Left lobe of liver (tissue), 2 donors: Measurements from ENCODE around the gene HDAC7. TPM values are rescaled to one million over a fixed set of nuclear protein-coding genes. Genes with fewer than 3 reads are reported as not detected.

Experiments
- ATAC-seq: fragments of 200-7000 bp; cut with Tn5 transposase; one replicate; pipeline ENCODE4 v1.9.1; 2020; ENCODE audit warnings: mild to moderate bottlenecking, moderate library complexity
- DNase-seq: peaks from one replicate; pipeline ENCODE4 v3.0.0-alpha.2; 2020; ENCODE audit warnings: low spot score
- total RNA-seq: library from RNA; stranded (reverse); gene quantifications from one replicate; pipeline ENCODE4 v1.2.1, GENCODE V29; 2021
- donor health status: DM: no; HTN: no; CAD: no; lungs with moderate emphysema.
- donor health status: DM: no; HTN: yes; CAD: no.

The HDAC7 gene
- total RNA-seq, 1 donor from 2014 or later, result 8.1 TPM

DNA sequence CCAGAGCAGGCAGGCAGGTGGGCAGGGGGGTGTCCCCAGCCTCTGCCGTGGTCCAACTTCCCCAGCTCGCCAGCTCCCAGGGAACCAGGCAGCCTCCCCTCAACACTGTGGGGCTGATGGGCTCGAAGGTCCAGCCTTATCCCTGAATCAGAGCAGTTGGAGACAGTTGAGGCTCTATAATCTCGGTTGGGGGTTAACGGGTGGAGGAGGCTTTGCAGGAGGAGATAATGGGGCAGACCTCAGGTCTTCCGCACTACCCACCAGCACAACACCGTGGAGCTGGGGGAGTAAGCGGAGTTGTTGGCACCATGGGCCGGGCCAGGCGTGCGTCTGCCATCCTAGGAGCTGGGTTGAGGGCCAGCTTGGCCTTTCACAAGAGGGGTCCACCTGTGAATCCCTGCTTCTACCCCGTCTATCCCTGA lies 13.9 kb upstream of the HDAC7 start:
- ATAC-seq (no peak), DNase-seq (no peak)

DNA sequence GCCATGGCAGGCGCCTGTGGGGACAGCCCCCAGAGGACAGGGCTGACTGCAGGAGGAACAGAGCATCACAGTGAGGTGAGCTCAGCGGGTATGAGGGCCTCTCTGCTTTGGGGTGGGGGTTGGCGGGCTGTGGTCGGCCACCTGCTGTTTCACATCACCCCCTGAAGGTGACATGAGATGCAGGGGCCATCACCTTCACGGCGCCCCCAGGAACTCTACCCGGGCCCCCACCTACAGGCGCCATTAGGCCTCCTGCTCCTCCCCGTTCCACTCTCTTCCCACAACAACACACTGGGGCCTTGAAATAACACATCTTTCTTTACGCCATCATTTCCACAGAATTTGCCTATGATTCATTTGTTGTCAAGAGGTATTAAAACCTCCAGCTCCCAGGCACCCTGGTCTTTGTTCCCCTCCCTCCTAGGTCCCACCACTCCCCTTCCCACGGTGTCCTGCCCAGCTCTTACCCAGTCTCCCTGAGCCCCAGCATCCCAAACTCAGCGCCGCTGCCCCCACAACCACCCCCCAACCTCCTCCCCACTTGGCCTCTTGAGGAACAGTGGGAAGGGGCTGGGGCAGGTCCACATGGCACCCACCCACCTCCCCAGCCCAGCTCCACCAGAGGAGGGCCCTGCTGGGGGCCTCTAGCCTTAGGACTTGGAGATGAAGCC lies 12.7 kb upstream of the HDAC7 start:
- ATAC-seq, result no peak
- DNase-seq, result no peak

DNA sequence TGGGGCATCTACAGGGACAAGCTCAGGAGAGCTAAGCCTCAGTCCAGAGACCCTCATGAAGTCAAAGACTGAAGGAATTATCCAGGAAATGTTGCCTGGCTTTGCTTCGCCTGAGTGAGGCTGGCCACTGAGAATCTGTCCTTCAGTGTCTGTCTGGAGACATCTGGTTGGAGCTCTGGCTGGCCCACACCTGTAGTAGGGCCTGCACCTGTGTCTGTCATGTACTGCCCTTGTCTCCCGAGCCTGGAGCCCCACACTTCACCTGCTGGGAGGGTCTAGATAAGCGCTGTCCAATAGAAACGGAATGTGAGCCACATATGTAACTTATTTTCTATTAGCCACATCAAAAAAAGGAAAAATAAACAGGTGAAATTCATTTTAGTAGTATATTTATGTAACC lies 9.9 kb upstream of the HDAC7 start:
- DNase-seq, result no peak
- ATAC-seq, result no peak

DNA sequence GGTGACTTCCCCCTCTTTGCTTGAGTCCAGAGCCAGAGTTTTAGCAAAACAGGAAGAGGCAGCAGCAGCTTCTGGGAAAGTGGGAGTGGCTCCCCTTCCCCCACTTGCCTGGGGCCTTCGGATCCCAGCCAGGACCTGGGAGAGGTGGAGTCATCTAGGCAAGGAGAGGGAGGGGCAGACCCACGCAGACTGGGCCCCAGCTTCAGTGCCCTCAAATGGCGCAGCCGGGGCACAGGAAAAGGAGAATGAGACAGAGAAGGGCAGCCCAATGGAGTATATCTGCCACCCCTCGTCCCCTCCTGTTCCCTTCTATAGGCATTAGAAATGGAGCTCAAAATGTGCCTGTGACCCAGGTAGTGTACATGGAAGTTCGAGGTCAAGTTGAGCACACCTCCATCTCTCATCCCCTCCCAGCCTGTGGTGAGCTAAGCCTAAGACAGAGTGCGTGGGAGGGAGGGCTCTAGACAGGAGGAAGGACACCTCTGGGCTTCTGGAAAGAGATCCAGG lies 9.3 kb upstream of the HDAC7 start:
- peak; percentile 57 for DNase-seq
- ATAC-seq, result peak; percentile 80

DNA sequence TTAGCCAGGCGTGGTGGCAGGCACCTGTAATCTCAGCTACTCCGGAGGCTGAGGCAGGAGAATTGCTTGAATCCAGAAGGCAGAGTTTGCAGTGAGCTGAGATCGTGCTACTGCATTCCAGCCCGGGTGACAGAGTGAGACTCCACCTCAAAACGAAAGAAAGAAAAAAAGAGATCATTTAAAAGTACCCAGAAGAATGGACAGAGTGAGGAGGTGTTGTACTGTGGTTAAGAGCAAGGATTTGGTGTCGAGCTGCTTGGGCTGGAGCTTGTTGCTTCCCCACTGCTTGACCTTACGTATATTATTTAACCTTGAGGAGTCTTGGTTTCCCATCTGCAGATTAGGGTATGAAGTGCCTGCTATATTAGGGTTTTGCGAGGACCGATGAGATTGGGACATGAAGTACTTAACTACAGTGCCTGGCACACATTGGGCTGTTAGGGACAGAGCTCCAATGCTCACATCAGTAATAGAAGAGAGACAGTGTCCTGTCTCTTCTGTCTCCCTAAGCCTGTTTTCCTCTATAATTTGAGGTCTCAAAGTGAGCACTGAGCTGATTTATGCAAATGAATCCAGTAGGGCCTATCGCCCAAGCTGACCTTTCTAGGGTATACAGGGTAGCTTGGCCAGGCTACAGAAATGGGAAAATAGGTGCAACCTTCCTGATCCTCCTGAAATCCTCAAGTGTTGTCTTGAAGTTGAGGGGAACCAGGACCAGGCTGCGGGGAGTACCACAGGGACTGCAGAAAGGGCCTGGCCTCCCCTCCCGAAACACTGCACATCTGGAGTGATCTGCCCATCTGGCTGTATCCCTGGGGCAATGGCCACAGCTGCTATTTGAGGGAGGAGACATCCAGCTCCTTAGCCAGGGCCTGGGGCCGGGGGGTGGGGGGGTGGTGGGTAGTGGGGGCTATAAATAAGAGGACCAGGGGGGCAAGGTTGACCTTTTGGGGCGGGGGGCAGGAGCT lies 8.6 kb upstream of the HDAC7 start:
- ATAC-seq (no peak), DNase-seq (no peak)

DNA sequence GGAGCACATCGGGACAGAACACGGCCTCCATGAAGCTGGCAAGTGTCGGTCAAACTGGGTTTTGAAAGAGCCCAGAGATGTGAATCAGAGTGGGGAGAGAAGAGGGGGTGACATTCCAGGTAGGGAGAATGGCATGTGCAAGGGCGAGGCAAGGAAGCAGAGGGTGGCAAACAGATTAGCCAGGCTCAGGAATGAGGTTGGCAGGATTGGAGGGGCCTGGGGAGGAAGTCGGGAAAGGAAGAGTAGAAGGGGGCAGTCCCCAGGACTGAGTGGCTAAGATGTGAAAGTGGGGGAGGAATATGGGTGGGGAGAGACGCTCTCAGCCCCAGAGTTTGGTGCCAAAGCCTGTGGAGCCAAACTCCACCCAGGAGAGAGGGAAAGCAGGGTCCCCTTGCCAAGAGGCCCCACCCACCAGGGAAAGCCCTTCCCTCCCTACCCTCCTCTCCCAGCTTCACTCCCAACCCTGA lies 5.5 kb upstream of the HDAC7 start:
- ATAC-seq (no peak), DNase-seq (no peak)

DNA sequence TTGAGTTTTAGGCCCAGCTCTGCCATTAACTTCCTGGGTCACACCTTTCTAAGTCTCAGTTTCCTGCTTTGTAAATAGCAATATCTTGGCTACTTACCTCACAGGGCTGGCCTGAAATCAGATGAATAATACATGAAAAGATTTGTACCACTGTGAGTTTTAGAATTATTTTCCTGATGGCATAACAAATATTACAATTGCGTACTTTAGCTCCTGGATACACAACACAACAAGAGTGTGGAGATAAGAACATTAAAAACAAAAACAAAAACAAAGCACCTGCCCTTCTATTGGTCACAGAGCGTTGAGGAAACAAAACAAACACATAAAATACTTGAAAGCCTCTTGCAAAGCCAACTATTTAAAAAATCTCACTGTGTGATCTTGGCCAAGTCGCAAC lies 4.9 kb upstream of the HDAC7 start:
- ATAC-seq (no peak), DNase-seq (no peak)

DNA sequence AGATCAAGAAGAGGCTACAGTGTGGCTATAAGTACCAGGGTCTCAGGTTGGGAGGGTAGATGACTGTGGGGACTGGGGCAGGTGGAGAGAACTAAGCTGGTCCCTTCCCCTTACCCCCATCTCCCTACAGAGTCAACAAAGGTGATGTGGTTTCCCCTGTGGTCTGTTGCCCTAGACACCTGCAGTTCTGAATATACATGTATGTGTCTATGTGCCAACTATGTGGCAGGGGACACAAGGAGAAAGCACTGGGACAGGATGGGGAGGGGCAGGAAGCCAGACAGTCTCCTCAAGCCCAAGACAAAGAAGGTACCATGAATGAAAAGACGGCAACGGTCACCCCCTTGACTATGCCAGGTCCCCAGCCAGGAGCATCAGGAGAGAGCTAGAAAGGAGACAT lies 4.5 kb upstream of the HDAC7 start:
- DNase-seq (no peak), ATAC-seq (no peak)

DNA sequence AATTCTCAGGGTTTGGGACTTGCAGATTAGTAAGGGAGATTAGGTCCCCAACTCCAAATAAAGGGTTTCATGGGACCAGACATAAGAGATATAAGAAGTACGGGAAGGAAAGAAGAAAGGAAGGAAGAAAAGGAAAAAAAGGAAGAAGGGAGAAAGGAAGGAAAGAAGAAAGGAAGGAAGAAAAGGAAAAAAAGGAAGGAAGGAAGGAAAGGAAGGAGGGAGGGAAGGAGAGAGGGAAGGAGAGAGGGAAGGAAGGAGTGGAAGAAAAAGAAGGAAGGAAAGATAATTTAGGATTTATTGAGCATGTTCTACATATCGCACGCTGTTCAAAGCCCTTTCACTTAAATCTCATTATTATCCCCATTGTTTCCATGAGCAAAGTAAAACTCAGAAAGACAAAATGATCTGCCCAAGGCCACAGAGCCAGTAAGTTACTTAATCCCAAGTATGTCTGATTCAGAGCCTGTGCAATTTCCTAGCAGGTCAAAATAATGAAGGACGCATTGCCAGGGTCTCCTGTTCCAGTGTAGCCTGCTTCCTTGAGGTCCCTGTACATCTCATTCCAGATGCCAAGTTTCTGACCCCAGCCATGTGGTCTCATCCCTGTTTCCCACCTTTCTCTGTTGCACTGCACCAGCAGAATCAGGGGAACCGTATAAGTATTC lies 3.9 kb upstream of the HDAC7 start:
- ATAC-seq (no peak), DNase-seq (no peak)

DNA sequence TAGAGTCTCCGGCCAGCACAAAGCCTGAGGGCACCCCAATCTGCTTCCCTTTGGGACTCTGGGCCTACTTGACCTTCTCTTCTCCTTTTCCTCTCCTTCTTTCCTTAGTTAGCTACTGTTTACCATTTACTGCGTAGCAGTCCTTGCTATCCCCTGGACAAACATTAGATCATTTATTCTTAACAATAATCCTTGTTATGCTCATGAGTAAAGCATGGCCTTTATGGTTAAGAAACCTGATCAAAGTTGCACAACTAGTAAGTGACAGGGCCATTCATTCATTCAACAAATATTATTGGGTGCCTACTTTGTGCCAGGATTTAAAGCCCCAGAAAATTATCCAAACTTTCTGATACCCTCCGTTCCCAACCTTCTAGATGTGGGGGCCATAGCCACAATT lies 3.2 kb upstream of the HDAC7 start:
- ATAC-seq, result no peak
- no peak for DNase-seq

DNA sequence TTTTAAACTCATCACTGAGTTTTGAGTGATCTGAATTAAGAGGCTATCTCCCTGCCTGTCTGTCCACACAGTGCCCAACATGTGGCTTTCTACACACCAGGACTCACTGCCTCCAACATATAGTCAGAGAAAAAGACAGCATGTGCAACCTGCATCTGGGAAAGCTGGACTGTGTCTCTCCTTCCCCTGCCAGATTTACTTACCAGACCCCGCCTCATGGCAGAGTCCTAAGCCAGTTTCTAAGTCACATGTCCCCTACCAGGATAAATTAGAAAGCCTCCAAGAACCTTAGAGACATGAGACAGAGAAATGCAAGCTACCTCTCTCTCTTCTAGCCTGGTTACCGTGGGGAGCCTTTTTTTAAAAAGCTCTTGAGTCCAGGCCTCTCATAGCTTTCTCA lies 2.7 kb upstream of the HDAC7 start:
- ATAC-seq (no peak), DNase-seq (no peak)

DNA sequence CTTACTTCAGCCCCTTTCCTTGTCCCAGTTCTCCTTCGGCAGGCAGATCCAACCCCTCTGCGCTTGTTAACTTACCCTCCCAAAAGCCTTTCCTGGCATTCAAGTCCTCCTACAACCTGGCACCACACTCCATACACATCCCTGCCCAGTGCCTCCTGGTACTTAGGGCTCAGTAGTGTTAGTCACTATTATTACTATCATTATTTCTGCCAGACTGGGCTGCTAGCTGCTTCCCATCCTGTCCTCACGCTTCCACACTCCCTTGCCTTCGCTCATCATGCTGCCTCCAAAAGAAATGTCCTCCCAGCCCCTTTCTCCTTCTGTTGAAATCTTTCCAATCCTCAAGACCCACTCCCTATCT lies 1.6 kb upstream of the HDAC7 start:
- DNase-seq (no peak), ATAC-seq (no peak)

DNA sequence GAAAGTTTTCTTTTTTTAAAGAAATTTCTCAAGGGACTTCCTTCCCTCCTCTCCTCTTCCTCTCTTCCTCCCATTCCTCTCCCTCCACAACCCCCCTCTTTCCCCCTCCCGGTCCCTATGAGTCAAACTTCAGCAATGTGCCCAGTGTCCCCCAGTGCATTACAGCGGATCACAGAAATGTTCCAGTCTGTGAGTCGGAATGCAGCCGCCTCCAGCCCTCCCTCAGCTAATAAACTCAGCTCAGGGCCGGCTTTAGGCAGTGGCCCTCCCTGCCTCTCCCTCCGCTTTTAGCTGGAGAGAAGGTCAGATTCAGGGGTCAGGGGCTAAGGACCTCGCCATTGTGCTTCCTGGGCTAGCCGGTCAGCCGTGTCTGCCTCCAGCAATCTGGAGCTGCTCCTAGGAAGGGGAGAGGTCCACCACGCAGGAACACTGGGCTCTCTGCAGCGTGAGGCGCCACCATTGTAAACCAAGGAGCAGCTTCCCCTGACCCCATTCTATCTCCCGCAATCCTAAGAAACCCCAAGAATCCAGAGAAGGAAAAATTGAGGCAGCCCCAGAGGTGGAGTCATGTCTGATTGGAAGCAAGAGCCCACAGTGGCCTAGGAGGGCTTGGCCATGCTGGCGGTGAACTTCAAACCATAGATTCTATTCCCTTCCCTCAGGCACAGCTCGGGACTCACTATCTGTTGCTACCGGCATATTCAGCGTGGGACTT lies 1.1 kb upstream of the HDAC7 start:
- DNase-seq, result peak; percentile 56

DNA sequence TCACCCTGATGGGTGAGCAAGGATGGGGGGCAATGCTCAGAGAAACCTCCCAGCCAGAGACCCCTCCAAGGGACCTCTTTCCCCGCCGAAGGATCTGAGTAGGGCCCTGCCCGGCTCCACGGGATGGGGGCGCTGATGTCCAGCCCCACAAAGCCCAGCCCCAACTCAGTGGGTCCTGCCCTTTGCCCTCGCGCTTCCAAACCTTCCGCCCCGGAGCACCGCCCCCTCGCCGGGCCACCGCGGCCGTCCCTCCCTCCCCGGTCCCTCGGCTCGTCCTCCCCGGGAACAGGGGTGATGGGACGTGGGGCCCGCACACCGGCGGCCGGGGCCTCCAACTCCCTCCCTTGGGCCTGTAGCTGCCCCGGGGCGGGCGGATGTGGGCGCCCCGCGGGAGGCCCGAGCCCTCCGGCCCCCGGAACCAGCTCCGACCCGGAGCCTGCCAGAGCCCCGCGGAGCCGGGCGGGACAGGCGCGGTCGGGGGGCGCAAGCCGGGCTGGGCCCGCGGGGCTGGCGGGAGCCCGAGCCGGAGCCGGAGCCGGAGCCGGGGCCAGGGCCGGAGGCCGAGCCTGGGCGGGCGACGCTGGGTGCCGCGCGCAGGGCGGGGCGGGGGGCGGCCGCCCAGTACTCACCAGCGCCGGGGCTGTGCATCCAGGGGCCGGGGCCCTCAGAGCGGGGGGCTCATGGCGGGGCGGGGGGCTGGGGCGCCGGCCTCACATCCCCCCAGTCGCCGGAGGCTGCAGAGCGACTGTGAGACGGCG lies 386 bp downstream of the HDAC7 start:
- peak; percentile 66 for DNase-seq
- peak; percentile 50 for ATAC-seq

More for the DNA sequence above, 1.1 kb upstream of the HDAC7 start:
- peak; percentile 35 for ATAC-seq

DNA sequence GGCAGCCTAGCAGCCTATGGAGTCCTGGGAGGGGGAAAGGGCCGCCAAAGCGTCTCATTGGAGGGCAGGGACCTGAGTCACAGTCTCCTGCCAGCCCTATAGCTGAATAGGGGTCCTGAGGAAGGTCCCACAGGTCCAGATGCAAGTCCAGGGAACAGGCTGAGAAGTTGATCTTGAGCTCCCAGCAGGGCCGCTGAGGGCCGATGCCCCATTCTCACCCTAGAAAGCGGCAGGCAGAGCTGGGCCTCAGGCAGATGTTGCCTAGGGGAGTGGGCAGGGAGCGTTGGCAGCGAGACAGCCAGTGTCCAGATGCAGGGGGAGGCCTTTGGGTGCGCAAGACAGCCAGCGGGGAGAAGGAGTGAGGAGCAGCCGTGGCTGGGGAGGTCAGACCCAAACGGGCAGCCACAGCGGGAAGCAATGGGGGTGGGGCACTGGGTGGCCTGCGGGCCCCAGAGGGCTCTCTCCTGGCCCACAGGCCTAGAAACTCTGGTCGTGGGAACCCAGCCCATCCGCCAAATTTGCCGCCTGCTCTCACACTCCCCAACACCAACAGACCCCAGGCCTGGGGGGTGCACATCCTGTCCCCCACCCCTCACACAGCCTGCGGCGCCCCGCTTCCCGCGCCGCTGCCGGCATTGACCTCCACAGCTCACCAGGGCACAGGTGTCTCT lies 1.1 kb downstream of the HDAC7 start:
- DNase-seq (no peak), ATAC-seq (peak; percentile 19)

DNA sequence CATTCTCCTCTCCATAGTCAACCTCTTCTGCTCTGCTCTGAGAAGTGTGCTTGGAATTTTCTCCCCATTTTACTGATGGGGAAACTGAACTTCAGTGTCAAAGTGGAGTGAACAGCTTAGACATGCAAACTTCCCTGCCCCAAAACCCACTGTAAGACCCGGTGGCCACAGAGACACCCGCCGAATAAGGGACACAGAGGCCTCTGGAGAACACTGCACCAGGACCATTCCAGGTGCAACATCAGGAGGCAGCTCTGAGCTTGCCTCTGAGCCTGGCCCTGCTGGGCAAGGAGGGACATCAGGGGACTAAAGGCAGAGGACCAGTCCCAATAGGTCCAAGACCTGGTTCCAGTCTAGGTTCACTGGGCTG lies 1.7 kb downstream of the HDAC7 start:
- ATAC-seq (no peak), DNase-seq (no peak)

DNA sequence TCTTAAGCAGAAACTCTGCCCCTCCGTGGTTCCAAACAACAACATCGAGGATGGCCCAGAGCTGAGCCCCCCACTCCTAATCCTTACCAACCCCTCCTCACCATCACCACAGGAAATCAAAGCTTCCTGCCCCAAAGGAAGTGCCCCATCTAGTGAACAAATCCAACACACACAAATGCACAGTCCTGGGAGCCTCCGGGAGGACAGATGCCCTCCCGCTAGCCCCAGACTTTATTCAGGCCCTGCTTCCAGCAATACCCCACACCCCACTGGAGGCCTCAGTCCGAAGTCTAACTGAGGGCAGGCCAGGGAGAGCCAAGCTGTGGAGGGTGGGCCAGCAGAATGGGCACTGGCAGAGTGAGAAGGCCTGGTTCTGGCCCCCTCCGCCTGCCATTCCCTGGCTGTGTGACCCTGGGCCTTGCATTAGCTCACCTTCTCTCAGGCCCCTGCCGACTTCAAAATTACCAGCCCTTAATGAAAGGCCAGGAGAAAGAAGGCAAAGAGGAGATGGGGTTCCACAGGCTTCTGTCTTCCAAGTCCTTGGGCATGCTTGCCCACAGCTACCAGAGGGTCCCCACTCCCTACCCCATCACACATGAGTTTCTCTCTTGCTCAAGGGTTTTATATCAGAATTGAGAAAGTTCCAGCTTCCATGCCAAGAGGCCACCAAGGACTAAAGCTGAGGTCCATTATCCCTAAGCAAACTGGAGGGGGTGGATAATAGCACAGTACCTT lies 2.3 kb downstream of the HDAC7 start:
- ATAC-seq (no peak), DNase-seq (no peak)

DNA sequence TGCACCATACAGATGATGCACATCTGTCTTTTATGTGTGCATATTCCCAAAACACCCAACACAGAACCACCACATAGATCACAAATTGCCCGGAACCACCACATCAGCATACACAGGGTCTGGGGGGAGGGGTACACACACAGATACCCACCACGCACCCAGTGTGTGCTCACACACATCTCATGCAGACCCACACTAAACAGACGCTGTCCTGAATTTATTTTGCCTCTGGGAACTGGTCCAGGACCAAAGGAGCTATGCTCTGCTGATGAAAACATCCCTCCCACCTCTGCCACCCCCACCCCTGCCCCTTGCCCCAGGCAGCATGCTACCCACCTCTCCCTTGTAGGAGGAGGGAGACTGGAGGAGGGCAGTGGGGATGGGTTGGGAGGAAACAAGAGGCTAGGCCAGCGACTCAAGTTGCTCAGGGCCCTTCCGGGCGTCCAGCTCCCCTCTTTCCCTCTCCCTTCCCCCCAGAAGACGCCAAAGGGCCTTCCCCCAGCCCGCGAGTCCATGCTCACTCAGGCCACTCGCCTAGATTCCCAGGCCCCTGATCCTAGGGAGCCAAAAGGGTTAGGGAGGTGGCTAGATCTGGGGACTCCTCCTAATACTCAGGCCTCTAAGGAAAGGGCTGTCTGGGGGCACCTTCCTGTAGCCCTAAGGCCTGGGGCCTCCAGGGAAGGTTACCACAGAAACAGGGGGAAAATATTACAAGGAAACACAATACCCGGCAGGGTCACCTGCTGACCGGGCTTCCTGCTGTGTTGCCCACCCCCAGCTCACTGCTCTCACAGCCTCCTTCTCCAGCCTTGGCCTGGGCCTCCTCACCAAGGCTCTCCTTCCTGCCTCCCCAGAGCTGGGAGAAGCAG lies 3.1 kb downstream of the HDAC7 start:
- no peak for ATAC-seq

More for the DNA sequence above, 3.1 kb downstream of the HDAC7 start:
- no peak for DNase-seq
